ENCODE measurements around the gene TMEM218.
"Not testable (repeated sequence)": the region's sequence is repeated elsewhere in the genome, so short reads cannot be mapped to it uniquely, and the experiment has no call there.

The TMEM218 gene

GRCh38 chr11:125101596-125101995, 9.8 kb downstream of the TMEM218 start:
- no peak overlapping the region for H3K4me3 ChIP-seq (ENCODE audit: low read length)
- H3K27ac ChIP-seq (ENCODE audit: low read length) = no peak overlapping the region
- H3K9me3 ChIP-seq (ENCODE audit: insufficient read depth, low read depth, low read length) = peaks cover 14% of the 10 kb centered on the region
- no peaks in the 10 kb centered on the region for H3K27me3 ChIP-seq (ENCODE audit: insufficient read depth, low read length)
- peaks cover 49% of the 10 kb centered on the region for H3K36me3 ChIP-seq (ENCODE audit: insufficient read depth, low read depth, low read length)
- H3K9ac ChIP-seq (ENCODE audit: low read depth, low read length) = no peak overlapping the region
- H3K4me1 ChIP-seq (ENCODE audit: insufficient read depth, low read length) = peaks cover 6% of the 10 kb centered on the region; the same call in 1 of the 2 replicates

- no peak overlapping the region for H3K9ac ChIP-seq (ENCODE audit: low read depth, low read length)
- peaks cover under 1% of the 10 kb centered on the region; the same call in 1 of the 2 replicates for H3K4me1 ChIP-seq (ENCODE audit: insufficient read depth, low read length)
- H3K4me3 ChIP-seq (ENCODE audit: low read length) = no peak overlapping the region
- H3K27ac ChIP-seq (ENCODE audit: low read length) = no peak overlapping the region
- H3K27me3 ChIP-seq (ENCODE audit: insufficient read depth, low read length) = no peaks in the 10 kb centered on the region
- H3K9me3 ChIP-seq (ENCODE audit: insufficient read depth, low read depth, low read length) = peaks cover 11% of the 10 kb centered on the region
- H3K36me3 ChIP-seq (ENCODE audit: insufficient read depth, low read depth, low read length) = peaks cover 56% of the 10 kb centered on the region
Measured at GRCh38 chr11:125100136-125100535, 11.3 kb downstream of the TMEM218 start.

- peaks cover 29% of the 10 kb centered on the region for H3K36me3 ChIP-seq (ENCODE audit: insufficient read depth, low read depth, low read length)
- H3K27me3 ChIP-seq (ENCODE audit: insufficient read depth, low read length) = no peaks in the 10 kb centered on the region
- H3K27ac ChIP-seq (ENCODE audit: low read length) = no peak overlapping the region
- H3K4me1 ChIP-seq (ENCODE audit: insufficient read depth, low read length) = peaks cover 17% of the 10 kb centered on the region
- no peak overlapping the region for H3K9ac ChIP-seq (ENCODE audit: low read depth, low read length)
- H3K9me3 ChIP-seq (ENCODE audit: insufficient read depth, low read depth, low read length) = no peaks in the 10 kb centered on the region
- no peak overlapping the region for H3K4me3 ChIP-seq (ENCODE audit: low read length)
Measured at GRCh38 chr11:125094731-125095130, 16.7 kb downstream of the TMEM218 start.

GRCh38 chr11:125093502-125093901, 17.9 kb downstream of the TMEM218 start:
- Histone ChIP-seq H3K4me3 (ENCODE audit: low read length) (no peak overlapping the region), H3K9ac (ENCODE audit: low read depth, low read length) (no peak overlapping the region), H3K27me3 (ENCODE audit: insufficient read depth, low read length) (no peaks in the 10 kb centered on the region), H3K27ac (ENCODE audit: low read length) (no peak overlapping the region), H3K9me3 (ENCODE audit: insufficient read depth, low read depth, low read length) (no peaks in the 10 kb centered on the region), H3K4me1 (ENCODE audit: insufficient read depth, low read length) (peaks cover 17% of the 10 kb centered on the region), H3K36me3 (ENCODE audit: insufficient read depth, low read depth, low read length) (peaks cover 25% of the 10 kb centered on the region)

- H3K27me3 ChIP-seq (ENCODE audit: insufficient read depth, low read length) = no peaks in the 10 kb centered on the region
- H3K9ac ChIP-seq (ENCODE audit: low read depth, low read length) = no peak overlapping the region
- H3K27ac ChIP-seq (ENCODE audit: low read length) = no peak overlapping the region
- peaks cover 18% of the 10 kb centered on the region for H3K36me3 ChIP-seq (ENCODE audit: insufficient read depth, low read depth, low read length)
- H3K4me1 ChIP-seq (ENCODE audit: insufficient read depth, low read length) = peaks cover 17% of the 10 kb centered on the region
- H3K4me3 ChIP-seq (ENCODE audit: low read length) = peak overlapping the region; percentile 30; the same call in 1 of the 2 replicates
- no peaks in the 10 kb centered on the region for H3K9me3 ChIP-seq (ENCODE audit: insufficient read depth, low read depth, low read length)
Measured at GRCh38 chr11:125092669-125093068, 18.8 kb downstream of the TMEM218 start.

- H3K9me3 ChIP-seq (ENCODE audit: insufficient read depth, low read depth, low read length) = no peaks in the 10 kb centered on the region
- H3K36me3 ChIP-seq (ENCODE audit: insufficient read depth, low read depth, low read length) = peaks cover 12% of the 10 kb centered on the region
- peak overlapping the region; percentile 30; the same call in 1 of the 2 replicates for H3K4me3 ChIP-seq (ENCODE audit: low read length)
- H3K27ac ChIP-seq (ENCODE audit: low read length) = no peak overlapping the region
- H3K4me1 ChIP-seq (ENCODE audit: insufficient read depth, low read length) = peaks cover 17% of the 10 kb centered on the region
- 0 out of 2 replicates have a peak overlapping the region, but pooled peaks have one; percentile 30 for H3K9ac ChIP-seq (ENCODE audit: low read depth, low read length)
- H3K27me3 ChIP-seq (ENCODE audit: insufficient read depth, low read length) = no peaks in the 10 kb centered on the region
Measured at GRCh38 chr11:125091877-125092664, 19.4 kb downstream of the TMEM218 start.

- Histone ChIP-seq H3K9ac (ENCODE audit: low read depth, low read length) (0 out of 2 replicates have a peak overlapping the region, but pooled peaks have one; percentile 30), H3K36me3 (ENCODE audit: insufficient read depth, low read depth, low read length) (peaks cover 5% of the 10 kb centered on the region; the same call in 1 of the 2 replicates), H3K4me3 (ENCODE audit: low read length) (no peak overlapping the region), H3K27ac (ENCODE audit: low read length) (no peak overlapping the region), H3K9me3 (ENCODE audit: insufficient read depth, low read depth, low read length) (no peaks in the 10 kb centered on the region), H3K27me3 (ENCODE audit: insufficient read depth, low read length) (no peaks in the 10 kb centered on the region), H3K4me1 (ENCODE audit: insufficient read depth, low read length) (peaks cover 17% of the 10 kb centered on the region)
Measured at GRCh38 chr11:125091247-125091876, 20.1 kb downstream of the TMEM218 start.

- Histone ChIP-seq H3K4me3 (ENCODE audit: low read length) (no peak overlapping the region), H3K27me3 (ENCODE audit: insufficient read depth, low read length) (no peaks in the 10 kb centered on the region), H3K27ac (ENCODE audit: low read length) (no peak overlapping the region), H3K36me3 (ENCODE audit: insufficient read depth, low read depth, low read length) (no peaks in the 10 kb centered on the region; the same call in 1 of the 2 replicates), H3K9me3 (ENCODE audit: insufficient read depth, low read depth, low read length) (no peaks in the 10 kb centered on the region), H3K4me1 (ENCODE audit: insufficient read depth, low read length) (peaks cover 17% of the 10 kb centered on the region), H3K9ac (ENCODE audit: low read depth, low read length) (no peak overlapping the region)
Measured at GRCh38 chr11:125090816-125091215, 20.6 kb downstream of the TMEM218 start.

- not testable (repeated sequence) for H3K9ac ChIP-seq (ENCODE audit: low read depth, low read length); H3K36me3 ChIP-seq (ENCODE audit: insufficient read depth, low read depth, low read length); H3K27ac ChIP-seq (ENCODE audit: low read length); H3K9me3 ChIP-seq (ENCODE audit: insufficient read depth, low read depth, low read length); H3K27me3 ChIP-seq (ENCODE audit: insufficient read depth, low read length); H3K4me3 ChIP-seq (ENCODE audit: low read length)
- H3K4me1 ChIP-seq (ENCODE audit: insufficient read depth, low read length) = peaks cover 17% of the 10 kb centered on the region
Measured at GRCh38 chr11:125090151-125090550, 21.3 kb downstream of the TMEM218 start.

- H3K4me3 ChIP-seq (ENCODE audit: low read length); H3K27ac ChIP-seq (ENCODE audit: low read length); H3K27me3 ChIP-seq (ENCODE audit: insufficient read depth, low read length); H3K9me3 ChIP-seq (ENCODE audit: insufficient read depth, low read depth, low read length); H3K9ac ChIP-seq (ENCODE audit: low read depth, low read length); H3K36me3 ChIP-seq (ENCODE audit: insufficient read depth, low read depth, low read length): not testable (repeated sequence)
- H3K4me1 ChIP-seq (ENCODE audit: insufficient read depth, low read length) = peaks cover 17% of the 10 kb centered on the region
Measured at GRCh38 chr11:125089481-125089880, 21.9 kb downstream of the TMEM218 start.

- Histone ChIP-seq H3K4me3 (ENCODE audit: low read length) (no peak overlapping the region), H3K27me3 (ENCODE audit: insufficient read depth, low read length) (no peaks in the 10 kb centered on the region; the same call in 1 of the 2 replicates), H3K9me3 (ENCODE audit: insufficient read depth, low read depth, low read length) (no peaks in the 10 kb centered on the region), H3K27ac (ENCODE audit: low read length) (no peak overlapping the region), H3K9ac (ENCODE audit: low read depth, low read length) (no peak overlapping the region), H3K4me1 (ENCODE audit: insufficient read depth, low read length) (peaks cover 17% of the 10 kb centered on the region), H3K36me3 (ENCODE audit: insufficient read depth, low read depth, low read length) (no peaks in the 10 kb centered on the region)
Measured at GRCh38 chr11:125088576-125089455, 22.6 kb downstream of the TMEM218 start.
